Activated CD8-positive, alpha-beta memory T cell treated with anti-CD3 and anti-CD28 coated beads, Interleukin-2, amount 10 ng/mL, durations not matched to agents 7 days and 5 days (primary cell): ENCODE measurements around the gene SLC20A1. TPM values are rescaled to one million over a fixed set of nuclear protein-coding genes. Genes with fewer than 3 reads are reported as not detected.
A peak's percentile ranks its signal among the peaks of the same experiment; 100 is the strongest.
"Not testable (repeated sequence)": the region's sequence is repeated elsewhere in the genome, so short reads cannot be mapped to it uniquely, and the experiment has no call there.

Experiments
- ATAC-seq: fragments of 150-1000 bp; cut with Tn5 transposase; one replicate; pipeline ENCODE4 v1.10.0; 2021; ENCODE audit warnings: moderate library complexity
- CTCF ChIA-PET: fragments of 350-600 bp; sonication (Branson Sonifier 250); formaldehyde crosslinking; loops from one replicate; lab custom pipeline; 2021; ENCODE audit warnings: antibody characterized with exemption; lab: Charles Lee
- DNase-seq: peaks from one replicate; pipeline ENCODE4 v3.0.0-alpha.2; 2020
- H3K27ac Mint-ChIP-seq: one replicate; pipeline ENCODE4 v1.8.0; 2021; ENCODE audit warnings: mild to moderate bottlenecking, mixed read lengths
- H3K27me3 Mint-ChIP-seq: one replicate; pipeline ENCODE4 v1.8.0; 2021; ENCODE audit warnings: mixed read lengths
- H3K36me3 Mint-ChIP-seq: one replicate; pipeline ENCODE4 v1.8.0; 2021; ENCODE audit warnings: mild to moderate bottlenecking, mixed read lengths
- H3K4me1 Mint-ChIP-seq: one replicate; pipeline ENCODE4 v1.8.0; 2021; ENCODE audit warnings: mixed read lengths
- H3K4me3 Mint-ChIP-seq: one replicate; pipeline ENCODE4 v1.8.0; 2021; ENCODE audit warnings: mild to moderate bottlenecking, moderate library complexity, mixed read lengths
- H3K9me3 Mint-ChIP-seq: one replicate; pipeline ENCODE4 v1.8.0; 2022; ENCODE audit warnings: low read depth, mixed read lengths
- total RNA-seq, 2 experiments: library from RNA; stranded (reverse); gene quantifications; one replicate each; pipeline ENCODE4 v1.2.3, GENCODE V29; 2021

SLC20A1 gene
- total RNA-seq, 2 experiments from 2014 or later: 134 to 146 TPM

DNA sequence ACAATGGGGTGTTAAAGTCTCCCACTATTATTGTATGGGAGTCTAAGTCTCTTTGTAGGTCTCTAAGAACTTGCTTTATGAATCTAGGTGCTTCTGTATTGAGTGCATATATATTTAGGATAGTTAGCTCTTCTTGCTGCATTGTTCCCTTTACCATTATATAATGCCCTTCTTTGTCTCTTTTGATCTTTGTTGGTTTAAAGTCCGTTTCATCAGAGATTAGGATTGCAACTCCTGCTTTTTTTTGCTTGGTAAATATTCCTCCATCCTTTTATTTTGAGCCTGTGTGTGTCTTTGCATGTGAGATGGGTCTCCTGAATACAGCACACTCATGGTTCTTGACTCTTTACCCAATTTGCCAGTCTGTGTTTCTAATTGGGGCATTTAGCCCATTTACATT, 33.5 kb upstream of the SLC20A1 start:
- H3K36me3 Mint-ChIP-seq, DNase-seq, H3K27ac Mint-ChIP-seq, ATAC-seq, H3K4me1 Mint-ChIP-seq, H3K4me3 Mint-ChIP-seq, H3K9me3 Mint-ChIP-seq: not testable (repeated sequence)
- peaks cover 41% of the 10 kb centered on the region for H3K27me3 Mint-ChIP-seq
- CTCF ChIA-PET: interaction anchor here (0.8 to 1.5 kb wide), 2 partner anchors 13 to 113 kb away, joined by 3 to 5 read pairs; no protein-coding TSS in a partner anchor

DNA sequence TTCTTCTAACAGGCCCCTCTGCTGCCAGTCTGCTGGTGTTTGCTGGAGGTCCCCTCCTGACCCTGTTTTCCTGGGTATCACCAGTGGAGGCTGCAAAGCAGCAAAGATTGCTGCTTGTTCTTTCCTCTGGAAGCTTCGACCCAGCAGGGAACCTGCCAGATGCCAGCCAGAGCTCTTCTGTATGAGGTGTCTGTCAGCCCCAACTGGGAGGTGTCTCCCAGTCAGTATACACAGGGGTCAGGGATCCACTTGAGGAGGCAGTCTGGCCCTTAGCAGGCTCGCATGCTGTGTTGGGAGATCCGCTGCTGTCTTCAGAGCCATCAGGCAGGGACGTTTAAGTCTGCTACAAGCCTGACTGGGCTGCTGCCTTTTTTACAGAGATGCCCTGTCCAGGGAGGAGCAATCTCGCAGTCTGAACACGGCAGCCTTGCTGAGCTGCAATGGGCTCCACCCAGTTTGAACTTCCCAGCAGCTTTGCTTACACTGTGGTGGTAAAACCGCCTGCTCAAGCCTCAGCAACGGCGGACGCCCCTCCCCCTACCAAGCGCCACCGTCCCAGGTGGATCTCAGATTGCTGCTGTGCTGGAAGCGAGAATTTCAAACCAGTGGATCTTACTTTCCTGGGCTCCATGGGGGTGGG, 31.4 kb upstream of the SLC20A1 start:
- H3K9me3 Mint-ChIP-seq: peaks cover 2% of the 10 kb centered on the region
- CTCF ChIA-PET: interaction anchor here (1.4 to 2.2 kb wide), 2 partner anchors 11 to 14 kb away, joined by 6 to 8 read pairs; no protein-coding TSS in a partner anchor
- H3K36me3 Mint-ChIP-seq: peaks cover 1% of the 10 kb centered on the region
- H3K4me1 Mint-ChIP-seq: no peaks in the 10 kb centered on the region
- DNase-seq (no peak), ATAC-seq (no peak)
- peaks cover 41% of the 10 kb centered on the region for H3K27me3 Mint-ChIP-seq
- H3K4me3 Mint-ChIP-seq: no peak overlapping the region
- H3K27ac Mint-ChIP-seq: no peak overlapping the region

DNA sequence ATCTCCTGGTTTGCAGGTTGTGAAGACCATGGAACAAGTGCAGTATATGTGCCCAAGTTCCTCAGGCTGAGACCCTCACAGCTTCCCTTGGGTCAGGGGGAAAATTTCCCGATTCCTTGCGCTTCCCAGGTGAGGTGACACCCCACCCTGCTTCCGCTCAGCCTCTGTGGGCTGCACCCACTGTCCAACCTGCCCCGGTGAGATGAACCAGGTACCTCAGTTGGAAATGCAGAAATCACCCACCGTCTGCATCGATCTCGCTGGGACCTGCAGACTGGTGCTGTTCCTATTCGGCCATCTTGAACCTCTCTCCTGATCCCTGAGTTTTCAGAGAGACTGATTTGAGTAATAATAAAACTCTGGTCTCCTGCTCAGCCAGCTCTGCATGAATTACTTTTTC, 30.7 kb upstream of the SLC20A1 start:
- CTCF ChIA-PET: interaction anchor here (1.9 to 2.2 kb wide), 2 partner anchors 9 to 15 kb away, joined by 4 to 8 read pairs; no protein-coding TSS in a partner anchor
- ATAC-seq: no peak
- Mint-ChIP-seq H3K27ac (no peak overlapping the region), H3K4me3 (no peak overlapping the region), H3K27me3 (peaks cover 36% of the 10 kb centered on the region), H3K4me1 (no peaks in the 10 kb centered on the region), H3K9me3 (no peaks in the 10 kb centered on the region), H3K36me3 (no peaks in the 10 kb centered on the region)
- DNase-seq: no peak

DNA sequence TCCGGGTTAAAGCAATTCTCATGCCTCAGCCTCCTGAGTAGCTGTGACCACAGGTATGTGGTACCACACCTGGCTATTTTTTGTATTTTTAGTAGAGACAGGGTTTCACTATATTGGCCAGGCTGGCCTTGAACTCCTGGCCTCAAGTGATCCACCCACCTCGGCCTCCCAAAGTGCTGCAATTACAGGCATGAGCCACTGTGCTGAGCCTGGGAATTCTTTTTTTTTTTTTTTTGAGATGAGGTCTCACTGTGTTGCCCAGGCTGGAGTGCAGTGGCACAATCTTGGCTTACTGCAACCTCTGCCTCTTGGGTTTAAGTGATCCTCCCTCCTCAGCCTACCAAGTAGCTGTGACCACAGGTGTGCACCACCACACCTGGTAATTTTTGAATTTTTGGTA, 29.9 kb upstream of the SLC20A1 start:
- not testable (repeated sequence) for H3K9me3 Mint-ChIP-seq, H3K4me1 Mint-ChIP-seq, ATAC-seq, H3K4me3 Mint-ChIP-seq, DNase-seq, H3K27ac Mint-ChIP-seq, H3K36me3 Mint-ChIP-seq
- CTCF ChIA-PET: interaction anchor here (0.7 to 2.2 kb wide), 5 partner anchors 8 to 110 kb away, joined by 3 to 8 read pairs (median 4); no protein-coding TSS in a partner anchor
- peaks cover 31% of the 10 kb centered on the region for H3K27me3 Mint-ChIP-seq

DNA sequence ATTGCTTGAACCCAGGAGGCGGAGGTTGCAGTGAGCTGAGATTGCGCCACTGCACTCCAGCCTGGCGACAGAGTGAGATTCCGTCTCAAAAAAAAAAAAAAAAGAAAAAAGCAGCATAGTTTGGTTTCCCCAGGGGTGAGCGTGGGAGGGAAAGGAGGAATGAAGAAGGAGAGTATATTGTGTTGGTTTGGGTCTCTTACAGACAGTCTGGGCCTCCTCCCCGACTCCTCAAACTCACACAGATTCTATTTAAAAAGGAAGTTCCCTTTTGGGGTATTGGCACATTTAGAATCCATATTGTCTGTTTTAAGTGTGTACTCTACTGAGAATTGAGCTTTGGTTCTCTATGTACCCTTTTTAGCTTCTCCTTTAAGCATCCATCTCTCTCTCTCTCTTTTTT, 27.4 kb upstream of the SLC20A1 start:
- Mint-ChIP-seq H3K27me3 (peaks cover 10% of the 10 kb centered on the region), H3K4me3 (no peak overlapping the region), H3K27ac (no peak overlapping the region), H3K9me3 (no peaks in the 10 kb centered on the region), H3K36me3 (no peaks in the 10 kb centered on the region), H3K4me1 (peaks cover 2% of the 10 kb centered on the region)
- ATAC-seq (no peak), DNase-seq (no peak)
- CTCF ChIA-PET: interaction anchor here (0.7 to 1.7 kb wide), 2 partner anchors 73 to 249 kb away, joined by 4 read pairs; no protein-coding TSS in a partner anchor

DNA sequence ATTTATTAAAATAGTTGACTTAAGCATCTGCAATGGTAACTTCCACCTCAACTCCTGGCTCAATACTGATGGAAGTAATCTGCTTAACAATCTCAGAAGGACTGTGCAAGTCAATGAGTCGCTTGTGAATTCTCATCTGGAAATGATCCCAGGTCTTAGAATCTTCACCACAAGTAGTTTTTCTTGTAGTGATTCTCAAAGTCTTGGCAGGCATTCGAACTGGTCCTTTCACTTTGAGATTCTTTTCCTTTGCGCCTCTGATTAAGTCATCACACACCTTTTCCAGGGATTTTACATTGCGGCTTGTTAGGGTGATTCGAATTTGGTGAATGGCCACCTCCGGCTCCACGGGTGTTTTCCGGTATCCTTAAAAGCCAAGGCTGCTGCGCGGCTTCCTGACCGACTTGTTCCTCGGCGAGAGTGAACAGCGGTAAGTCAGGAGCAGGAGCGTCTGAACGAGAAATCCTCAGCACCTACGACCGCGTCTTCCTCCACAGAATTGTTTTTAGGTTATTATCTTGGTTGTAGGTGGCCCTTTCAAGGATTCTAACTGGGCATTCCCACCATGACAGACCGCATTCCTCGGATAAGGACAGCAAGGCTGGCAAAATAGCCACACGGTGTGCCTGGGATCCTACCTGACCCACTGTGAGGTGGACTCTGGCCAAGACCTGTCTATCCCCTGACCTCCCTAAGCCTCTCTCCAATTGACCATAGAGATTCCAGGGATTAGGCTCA, 23.8 kb upstream of the SLC20A1 start:
- Mint-ChIP-seq H3K4me3 (no peak overlapping the region), H3K9me3 (no peaks in the 10 kb centered on the region), H3K36me3 (no peaks in the 10 kb centered on the region), H3K27me3 (peaks cover 2% of the 10 kb centered on the region), H3K27ac (no peak overlapping the region), H3K4me1 (peaks cover 33% of the 10 kb centered on the region)
- peak; percentile 37 for DNase-seq
- no peak for ATAC-seq
- CTCF ChIA-PET: interaction anchor here (0.8 to 12.1 kb wide), 6 partner anchors 22 to 105 kb away, joined by 3 to 247 read pairs (median 12); partner anchors contain the start of genes NT5DC4 and SLC20A1

DNA sequence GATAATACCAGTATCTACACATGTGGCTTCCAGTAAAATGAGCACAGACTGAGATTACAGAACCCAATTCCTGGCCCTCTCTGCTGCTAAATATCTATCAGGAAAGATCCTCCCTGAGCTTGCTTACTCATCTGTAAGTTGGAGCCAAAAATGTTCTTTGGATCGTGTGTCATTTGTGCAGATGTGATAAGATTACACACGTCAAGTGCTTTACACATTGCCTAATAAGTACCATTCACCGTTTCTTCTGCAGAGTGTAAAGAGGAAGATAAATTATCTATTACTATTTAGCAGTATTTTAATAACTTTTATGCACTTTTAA, 23.2 kb upstream of the SLC20A1 start:
- DNase-seq (peak; percentile 0), ATAC-seq (no peak)
- H3K27me3 Mint-ChIP-seq: peaks cover 2% of the 10 kb centered on the region
- H3K27ac Mint-ChIP-seq: no peak overlapping the region
- H3K4me3 Mint-ChIP-seq: no peak overlapping the region
- no peaks in the 10 kb centered on the region for H3K36me3 Mint-ChIP-seq
- peaks cover 38% of the 10 kb centered on the region for H3K4me1 Mint-ChIP-seq
- no peaks in the 10 kb centered on the region for H3K9me3 Mint-ChIP-seq
- CTCF ChIA-PET: interaction anchor here (0.8 to 12.1 kb wide), 4 partner anchors 22 to 105 kb away, joined by 3 to 247 read pairs (median 94); partner anchors contain the start of genes NT5DC4 and SLC20A1

DNA sequence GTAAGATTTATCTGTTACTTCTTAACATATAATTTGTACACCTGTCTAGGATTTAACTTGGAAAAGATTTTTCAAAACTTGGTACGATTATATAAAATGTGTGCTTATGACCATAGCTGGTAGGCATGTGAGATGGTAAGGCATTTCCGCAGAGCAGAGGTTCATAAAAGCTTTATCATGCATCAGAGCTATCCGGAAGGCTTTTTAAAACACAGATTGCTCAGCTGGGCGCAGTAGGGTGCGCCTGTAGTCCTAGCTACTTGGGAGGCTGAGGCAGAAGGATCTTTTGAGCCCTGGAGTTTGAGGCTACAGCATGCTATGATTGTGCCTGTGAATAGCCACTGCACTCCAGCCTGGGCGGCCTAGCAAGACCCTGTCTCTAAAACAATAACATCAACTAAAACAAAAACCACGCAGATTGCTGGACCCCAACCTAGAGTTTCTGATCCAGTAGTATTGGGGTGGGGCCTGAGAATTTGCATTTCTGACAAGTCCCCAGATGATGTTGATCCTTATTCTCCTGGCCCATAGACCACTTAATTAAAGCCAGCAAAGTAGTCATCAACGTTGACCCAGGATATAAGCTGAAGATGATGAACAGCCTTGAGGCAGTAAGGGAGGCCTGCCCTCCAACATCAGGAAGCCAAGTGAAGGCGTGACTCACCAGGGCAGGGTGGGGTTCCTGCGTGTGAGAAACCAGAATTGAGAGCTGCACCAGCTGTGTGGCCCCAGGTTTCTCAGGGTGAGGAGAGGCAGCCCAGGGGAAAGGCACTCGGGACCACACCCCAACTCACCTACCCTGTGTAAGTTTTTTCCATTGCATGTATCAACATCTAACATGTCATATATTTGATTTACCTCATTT, 21.6 kb upstream of the SLC20A1 start:
- ATAC-seq (peak; percentile 95), DNase-seq (peak; percentile 92)
- CTCF ChIA-PET: interaction anchor here (1.0 to 12.1 kb wide), 17 partner anchors 9 to 261 kb away, joined by 3 to 247 read pairs (median 4); partner anchors contain the start of genes CHCHD5, NT5DC4 and SLC20A1
- Mint-ChIP-seq H3K27me3 (peaks cover 2% of the 10 kb centered on the region), H3K27ac (peak overlapping the region; percentile 88), H3K9me3 (no peaks in the 10 kb centered on the region), H3K36me3 (no peaks in the 10 kb centered on the region), H3K4me3 (peak overlapping the region; percentile 38), H3K4me1 (peaks cover 49% of the 10 kb centered on the region)

DNA sequence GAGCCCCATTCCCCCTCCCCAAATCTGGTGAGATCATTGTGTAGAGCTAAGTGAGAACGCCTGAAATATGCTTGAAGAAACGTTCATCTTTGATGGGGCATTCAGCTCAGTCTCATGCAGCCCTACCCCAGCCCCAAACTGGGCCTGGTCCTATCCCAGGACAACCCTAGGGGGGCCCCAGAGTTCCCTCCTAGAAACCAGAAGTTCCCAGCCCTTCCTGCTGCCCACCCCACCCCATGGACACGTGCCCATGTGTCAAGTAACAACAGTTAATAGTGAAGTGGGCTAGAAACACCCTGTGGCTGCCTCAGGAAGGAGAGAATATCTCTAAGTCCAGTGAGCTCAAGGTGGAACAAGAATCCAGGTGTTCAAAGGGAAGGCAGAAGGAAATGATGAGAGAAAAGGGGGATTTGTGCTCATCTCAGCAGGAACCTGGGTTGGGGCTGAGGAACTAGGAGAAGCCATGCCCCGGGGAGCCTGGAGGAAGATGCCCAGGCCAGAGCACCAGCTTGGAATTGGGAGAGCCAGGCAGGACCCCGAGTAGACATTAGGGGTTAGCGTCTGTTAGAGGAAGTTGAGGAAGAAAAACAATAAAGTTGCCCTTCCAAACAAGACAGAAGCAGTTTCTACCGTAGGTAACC, 20.1 kb upstream of the SLC20A1 start:
- H3K4me1 Mint-ChIP-seq: peaks cover 64% of the 10 kb centered on the region
- CTCF ChIA-PET: interaction anchor here (1.0 to 12.1 kb wide), 18 partner anchors 10 to 259 kb away, joined by 3 to 247 read pairs (median 6); partner anchors contain the start of genes CHCHD5, NT5DC4 and SLC20A1
- no peaks in the 10 kb centered on the region for H3K9me3 Mint-ChIP-seq
- peak overlapping the region; percentile 88 for H3K27ac Mint-ChIP-seq
- no peaks in the 10 kb centered on the region for H3K36me3 Mint-ChIP-seq
- ATAC-seq (no peak), DNase-seq (no peak)
- no peak overlapping the region for H3K4me3 Mint-ChIP-seq
- H3K27me3 Mint-ChIP-seq: peaks cover 5% of the 10 kb centered on the region

DNA sequence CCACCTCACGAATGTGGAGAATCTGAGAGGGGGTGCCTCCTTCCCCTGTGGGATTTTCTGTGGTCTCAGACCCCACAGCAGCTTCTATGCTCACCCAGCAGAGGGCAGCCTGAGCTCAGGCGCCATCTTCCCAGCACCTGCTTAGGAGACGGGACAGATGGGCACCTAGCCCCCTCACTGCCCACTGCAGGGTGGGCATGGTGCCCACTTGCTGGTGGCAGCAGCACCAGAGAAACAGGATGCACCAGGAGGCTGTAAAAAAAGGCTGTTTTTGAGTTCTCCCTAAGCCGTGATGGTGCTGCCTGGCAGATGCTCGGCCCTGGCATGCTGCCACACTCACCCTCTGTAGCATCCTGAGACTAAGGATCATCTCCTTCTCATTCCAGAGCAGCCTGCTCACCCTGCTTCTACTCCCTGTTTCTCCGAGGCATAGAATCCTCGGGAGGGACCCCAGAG, 19.1 kb upstream of the SLC20A1 start:
- H3K27ac Mint-ChIP-seq: peak overlapping the region; percentile 72
- H3K9me3 Mint-ChIP-seq: no peaks in the 10 kb centered on the region
- peaks cover 2% of the 10 kb centered on the region for H3K27me3 Mint-ChIP-seq
- peaks cover 74% of the 10 kb centered on the region for H3K4me1 Mint-ChIP-seq
- DNase-seq (peak; percentile 80), ATAC-seq (peak; percentile 55)
- no peaks in the 10 kb centered on the region for H3K36me3 Mint-ChIP-seq
- H3K4me3 Mint-ChIP-seq: no peak overlapping the region
- CTCF ChIA-PET: interaction anchor here (0.7 to 12.1 kb wide), 27 partner anchors 9 to 258 kb away, joined by 3 to 247 read pairs (median 5); partner anchors contain the start of genes CHCHD5, NT5DC4 and SLC20A1

DNA sequence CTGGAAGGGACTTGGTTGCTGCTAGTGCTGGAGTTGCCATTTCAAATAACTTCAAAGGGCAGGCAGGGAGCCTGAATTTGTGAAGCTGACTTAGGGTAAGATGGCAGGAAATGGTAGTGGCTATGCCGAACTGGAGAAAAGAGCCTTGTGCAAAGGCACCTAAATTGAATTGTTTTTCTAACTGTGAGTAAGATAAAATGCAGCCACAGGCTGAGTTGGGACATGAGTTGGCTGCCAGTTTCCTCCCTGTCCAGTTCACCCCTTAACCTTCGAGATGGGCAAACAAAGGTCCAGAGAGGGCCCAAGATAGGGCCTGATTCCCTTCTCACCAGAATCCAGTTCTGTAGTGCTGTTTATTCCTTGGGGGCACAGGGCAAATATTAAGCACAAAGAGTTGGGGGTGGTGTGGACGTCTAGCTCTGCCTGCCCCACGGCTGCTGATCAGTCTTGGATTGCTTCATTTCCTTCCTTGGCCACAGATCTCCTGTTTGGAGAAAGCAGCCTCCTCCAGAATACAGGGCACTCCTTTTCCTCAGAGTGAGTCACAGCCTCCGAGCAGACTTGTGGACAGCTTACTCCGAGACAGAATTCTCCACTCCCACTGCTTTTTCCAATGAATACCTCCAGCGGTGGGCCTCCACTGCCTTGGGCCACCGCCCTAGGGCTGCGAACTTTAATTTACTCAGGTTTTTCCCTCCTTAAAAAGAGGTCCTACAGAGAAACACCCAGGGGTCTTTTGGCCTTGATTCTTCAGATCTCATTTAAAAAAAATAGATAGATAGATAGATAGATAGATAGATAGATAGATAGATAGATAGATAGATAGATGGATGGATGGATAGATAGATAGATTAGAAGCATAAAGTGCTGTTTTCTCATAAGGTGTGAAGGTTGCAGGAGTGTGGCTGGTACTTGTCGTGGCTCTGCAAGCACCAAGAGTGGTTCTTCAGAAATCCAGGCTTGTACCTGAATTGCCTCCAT, 18.4 kb upstream of the SLC20A1 start:
- Mint-ChIP-seq H3K27ac (peak overlapping the region; percentile 72), H3K4me1 (peaks cover 81% of the 10 kb centered on the region), H3K9me3 (no peaks in the 10 kb centered on the region), H3K36me3 (no peaks in the 10 kb centered on the region), H3K4me3 (no peak overlapping the region), H3K27me3 (peaks cover 2% of the 10 kb centered on the region)
- ATAC-seq (no peak), DNase-seq (no peak)
- CTCF ChIA-PET: interaction anchor here (0.7 to 12.1 kb wide), 24 partner anchors 8 to 100 kb away, joined by 3 to 247 read pairs (median 5); partner anchors contain the start of genes CHCHD5, NT5DC4 and SLC20A1
